SW 1271 (cell line): ENCODE measurements around the gene CFL2.
"Not testable (repeated sequence)": the region's sequence is repeated elsewhere in the genome, so short reads cannot be mapped to it uniquely, and the experiment has no call there.

Experiments
- DNase-seq, 2 experiments: peaks; one replicate each; lab custom pipeline; 2025; lab: John Stamatoyannopoulos, UW

The CFL2 gene

GRCh38 chr14:34714320-34715126 lies at the start of gene CFL2:
TSS of gene CFL2 (minus strand) at chr14:34714593. CDS start at chr14:34714540, 53 bp downstream.
- DNase-seq = peak in 1 of 2 experiments; percentile 68

- DNase-seq = no peak
Observed at GRCh38 chr14:34755215-34755614, 40.8 kb upstream of the CFL2 start.

- DNase-seq = no peak
Observed at GRCh38 chr14:34754687-34755086, 40.3 kb upstream of the CFL2 start.

GRCh38 chr14:34750670-34751069 lies 36.3 kb upstream of the CFL2 start:
- no peak for DNase-seq

- no peak for DNase-seq
Observed at GRCh38 chr14:34750233-34750632, 35.8 kb upstream of the CFL2 start.

GRCh38 chr14:34749408-34749807 lies 35.0 kb upstream of the CFL2 start:
- DNase-seq = no peak

- no peak for DNase-seq
Observed at GRCh38 chr14:34742270-34743115, 28.1 kb upstream of the CFL2 start.

- no peak for DNase-seq
Observed at GRCh38 chr14:34741840-34742239, 27.4 kb upstream of the CFL2 start.

- not testable (repeated sequence) for DNase-seq
Observed at GRCh38 chr14:34740139-34740538, 25.7 kb upstream of the CFL2 start.

GRCh38 chr14:34737079-34737478 lies 22.7 kb upstream of the CFL2 start:
- DNase-seq = not testable (repeated sequence)

GRCh38 chr14:34733245-34733644 lies 18.9 kb upstream of the CFL2 start:
- no peak for DNase-seq

GRCh38 chr14:34732802-34733201 lies 18.4 kb upstream of the CFL2 start:
- DNase-seq = no peak

- no peak for DNase-seq
Observed at GRCh38 chr14:34723867-34724266, 9.5 kb upstream of the CFL2 start.

GRCh38 chr14:34722723-34723545 lies 8.5 kb upstream of the CFL2 start:
- DNase-seq = peak in 1 of 2 experiments; percentile 59

GRCh38 chr14:34721129-34721528 lies 6.7 kb upstream of the CFL2 start:
- no peak for DNase-seq

GRCh38 chr14:34718750-34719304 lies 4.4 kb upstream of the CFL2 start:
- DNase-seq = no peak

GRCh38 chr14:34715127-34715863 lies 902 bp upstream of the CFL2 start:
- DNase-seq = no peak

GRCh38 chr14:34713681-34714319 lies 593 bp downstream of the CFL2 start:
- peak in 1 of 2 experiments; percentile 58 for DNase-seq

GRCh38 chr14:34713122-34713680 lies 1.2 kb downstream of the CFL2 start:
- DNase-seq = no peak
